Fibroblast of peridontal ligament (primary cell): ENCODE data around the gene IP6K2.
A peak's percentile ranks its signal among the peaks of the same experiment; 100 is the strongest.
"Not testable (repeated sequence)": the region's sequence is repeated elsewhere in the genome, so short reads cannot be mapped to it uniquely, and the experiment has no call there.

Experiments
- DNase-seq: peaks from one replicate; pipeline ENCODE4 v3.0.0-alpha.2; 2010; ENCODE audit errors: extremely low read depth

IP6K2 gene

DNA sequence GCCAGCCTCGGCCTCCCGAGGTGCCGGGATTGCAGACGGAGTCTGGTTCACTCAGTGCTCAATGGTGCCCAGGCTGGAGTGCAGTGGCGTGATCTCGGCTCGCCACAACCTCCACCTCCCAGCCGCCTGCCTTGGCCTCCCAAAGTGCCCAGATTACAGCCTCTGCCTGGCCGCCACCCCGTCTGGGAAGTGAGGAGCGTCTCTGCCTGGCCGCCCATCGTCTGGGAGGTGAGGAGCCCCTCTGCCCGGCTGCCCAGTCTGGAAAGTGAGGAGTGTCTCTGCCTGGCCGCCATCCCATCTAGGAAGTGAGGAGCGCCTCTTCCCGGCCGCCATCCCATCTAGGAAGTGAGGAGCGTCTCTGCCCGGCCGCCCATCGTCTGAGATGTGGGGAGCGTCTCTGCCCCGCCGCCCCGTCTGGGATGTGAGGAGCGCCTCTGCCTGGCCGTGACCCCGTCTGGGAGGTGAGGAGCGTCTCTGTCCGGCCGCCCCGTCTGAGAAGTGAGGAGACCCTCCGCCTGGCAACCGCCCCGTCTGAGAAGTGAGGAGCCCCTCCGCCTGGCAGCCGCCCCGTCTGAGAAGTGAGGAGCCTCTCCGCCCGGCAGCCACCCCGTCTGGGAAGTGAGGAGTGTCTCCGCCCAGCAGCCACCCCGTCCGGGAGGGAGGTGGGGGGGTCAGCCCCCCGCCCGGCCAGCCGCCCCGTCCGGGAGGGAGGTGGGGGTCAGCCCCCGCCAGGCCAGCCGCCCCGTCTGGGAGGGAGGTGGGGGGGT lies 16.9 kb upstream of the IP6K2 start:
- DNase-seq: not testable (repeated sequence)

- no peak for DNase-seq
These were observed 10.5 kb upstream of the IP6K2 start for GRCh38 chr3:48727511-48727910.

GRCh38 chr3:48725185-48725855 lies 8.3 kb upstream of the IP6K2 start:
- DNase-seq: not testable (repeated sequence)

- no peak for DNase-seq
These were observed 6.7 kb upstream of the IP6K2 start for GRCh38 chr3:48723725-48724124.

- not testable (repeated sequence) for DNase-seq
These were observed 6.3 kb upstream of the IP6K2 start for GRCh38 chr3:48723293-48723692.

DNA sequence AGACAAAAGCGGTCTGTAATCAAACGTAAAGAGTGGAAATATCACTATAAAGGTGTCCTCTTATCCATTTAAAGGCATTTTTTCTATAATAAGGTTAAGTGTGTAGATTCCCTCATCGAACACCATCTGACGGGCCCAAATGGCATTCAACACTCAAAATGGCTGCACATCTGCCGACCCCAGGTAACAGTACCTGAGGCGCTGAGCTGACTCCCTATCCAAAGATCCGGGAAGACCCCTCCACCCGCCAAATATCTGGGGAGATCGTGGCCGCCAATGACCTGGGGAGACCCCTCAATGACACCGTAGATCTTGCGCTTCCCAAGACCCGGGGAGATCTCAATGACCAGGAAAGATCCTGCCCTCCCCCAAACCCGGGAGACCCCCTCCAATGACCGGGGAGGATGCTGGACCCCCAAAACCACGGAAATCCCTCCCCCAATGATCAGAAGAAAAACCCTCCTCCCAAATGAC lies 476 bp downstream of the IP6K2 start:
- DNase-seq: no peak

DNA sequence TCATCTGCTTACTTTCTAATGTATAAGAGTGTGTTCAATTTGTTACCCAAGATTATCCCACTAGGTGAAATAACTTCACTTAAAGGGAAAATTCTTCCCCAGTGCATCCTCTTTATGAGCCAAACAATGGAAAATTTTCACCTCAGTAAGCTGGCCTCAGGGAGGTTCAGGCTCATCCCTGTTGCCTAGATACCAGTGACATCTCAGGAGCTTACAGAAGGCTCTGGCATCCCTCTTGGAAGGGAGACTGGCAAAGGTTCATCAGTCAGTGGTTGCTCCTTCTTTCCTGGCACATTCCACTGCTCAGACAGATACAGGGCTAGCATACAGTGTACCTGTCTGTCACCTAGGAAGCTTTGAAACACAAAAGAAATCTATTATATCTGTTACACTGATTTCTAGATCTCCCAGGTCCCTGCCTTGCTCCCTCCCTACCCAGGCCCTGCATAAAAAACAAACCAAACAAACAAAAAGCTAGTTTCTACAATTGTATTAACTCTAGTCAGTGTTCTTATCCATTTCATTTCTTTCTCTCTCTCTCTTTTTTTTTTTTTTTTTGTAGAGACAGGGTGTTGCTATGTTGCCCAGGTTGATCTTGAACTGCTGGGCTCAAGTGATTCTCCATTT lies 1.7 kb downstream of the IP6K2 start:
- DNase-seq: peak; percentile 33

- DNase-seq: no peak
These were observed 5.3 kb downstream of the IP6K2 start for GRCh38 chr3:48711727-48712126.

- DNase-seq: no peak
These were observed 8.0 kb downstream of the IP6K2 start for GRCh38 chr3:48709051-48709461.

- DNase-seq: peak; percentile 85
These were observed 8.5 kb downstream of the IP6K2 start for GRCh38 chr3:48708481-48708889.

DNA sequence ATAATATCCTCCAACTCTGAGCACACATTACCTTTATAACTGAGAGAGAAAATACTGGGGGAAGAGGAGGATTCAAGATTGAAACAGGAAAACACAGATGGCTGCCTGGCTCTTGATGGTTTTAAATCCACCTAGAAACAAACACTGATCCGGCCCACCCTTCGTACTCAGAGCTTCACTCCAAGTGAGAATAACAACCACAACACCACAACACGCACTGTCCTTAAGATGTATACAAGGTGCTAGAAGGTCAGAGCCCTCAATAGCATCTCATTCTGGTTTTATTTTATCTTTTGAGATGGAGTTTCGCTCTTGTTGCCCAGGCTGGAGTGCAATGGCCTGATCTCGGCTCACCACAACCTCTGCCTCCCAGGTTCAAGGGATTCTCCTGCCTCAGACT lies 9.9 kb downstream of the IP6K2 start:
- no peak for DNase-seq

- no peak for DNase-seq
These were observed 14.6 kb downstream of the IP6K2 start for GRCh38 chr3:48702320-48702920.

DNA sequence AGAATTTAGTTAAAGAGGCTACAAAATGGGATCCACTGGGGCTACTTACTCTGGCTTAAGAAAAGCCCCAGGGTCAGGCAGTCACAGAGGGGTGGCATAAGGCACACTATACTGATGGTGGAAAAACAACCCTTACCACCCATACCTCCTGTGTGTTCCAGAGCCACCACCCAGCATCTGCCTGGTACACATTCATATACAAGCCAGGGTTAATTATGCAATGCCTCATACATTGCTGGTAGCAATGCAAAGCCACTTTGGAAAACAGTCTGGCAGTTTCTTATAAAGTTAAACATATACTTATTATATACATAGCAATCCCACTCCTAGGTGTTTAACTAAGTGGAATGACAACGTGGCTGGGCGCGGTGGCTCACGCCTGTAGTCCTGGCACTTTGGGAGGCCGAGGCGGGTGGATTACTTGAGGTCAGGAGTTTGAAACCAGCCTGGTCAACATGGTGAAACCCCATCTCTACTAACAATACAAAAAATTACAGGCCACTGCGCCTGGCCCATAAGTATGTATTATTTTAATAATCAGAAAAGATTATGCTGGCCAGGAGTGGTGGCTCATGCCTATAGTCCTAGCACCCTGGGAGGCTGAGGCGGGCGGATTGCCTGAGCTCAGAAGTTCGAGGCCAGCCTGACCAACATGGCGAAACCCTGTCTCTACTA lies 16.2 kb downstream of the IP6K2 start:
- no peak for DNase-seq

- DNase-seq: no peak
These were observed 18.1 kb downstream of the IP6K2 start for GRCh38 chr3:48698891-48699290.

DNA sequence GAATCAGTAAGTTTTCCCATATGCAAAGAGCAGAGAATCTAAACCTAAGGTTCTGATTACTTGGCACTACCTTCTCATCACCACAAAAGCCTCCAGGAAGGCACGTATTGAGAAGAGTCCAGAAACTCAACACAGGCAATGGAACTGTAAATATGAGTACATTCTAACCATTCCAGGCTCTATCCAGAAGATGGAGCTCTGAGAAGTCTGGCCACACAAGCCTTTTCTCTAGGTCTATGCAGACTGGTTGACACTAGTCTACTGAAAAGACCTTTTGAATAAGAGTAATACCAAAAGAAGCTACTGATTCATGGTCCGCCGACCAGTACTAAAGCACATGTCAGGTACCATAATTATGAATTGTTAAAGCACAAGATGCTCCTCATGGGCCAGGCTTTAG lies 19.1 kb downstream of the IP6K2 start:
- no peak for DNase-seq

DNA sequence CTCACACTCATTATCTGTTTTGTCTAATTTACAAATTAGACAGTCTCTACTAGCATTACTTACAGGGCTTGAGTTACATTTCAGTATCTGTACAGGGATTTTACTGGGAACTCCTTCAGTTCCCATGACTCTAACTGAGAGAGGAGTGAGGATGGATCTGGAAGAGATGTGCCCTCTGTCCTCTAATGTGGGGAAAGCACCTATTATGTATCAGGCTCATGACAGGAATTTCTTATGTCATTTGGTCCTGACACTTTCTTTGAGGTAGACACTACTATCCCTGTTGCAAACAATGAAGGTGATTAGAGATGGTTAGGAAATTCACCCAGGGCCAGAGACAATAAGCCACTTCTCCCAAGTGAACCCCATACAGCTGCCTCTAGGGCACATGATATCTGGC lies 20.4 kb downstream of the IP6K2 start:
- no peak for DNase-seq

DNA sequence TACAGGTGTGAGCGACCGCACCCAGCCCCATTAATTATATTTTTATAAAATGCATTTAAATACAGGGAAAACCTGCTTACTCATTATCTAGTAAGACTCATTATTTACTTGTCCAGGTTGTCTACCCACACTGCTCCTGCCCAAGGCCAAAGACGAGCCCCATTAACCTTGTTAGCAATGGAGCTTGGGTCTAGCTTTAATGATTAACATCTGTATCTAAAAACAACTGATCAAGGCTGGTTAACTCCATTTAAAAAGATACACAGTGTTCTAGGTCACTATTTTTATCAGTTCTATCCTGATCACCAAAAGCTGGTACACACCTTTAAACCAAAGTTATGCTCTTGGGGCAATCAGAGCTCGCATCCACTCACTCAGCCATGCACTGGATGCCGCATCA lies 20.9 kb downstream of the IP6K2 start:
- no peak for DNase-seq

- DNase-seq: no peak
These were observed 21.6 kb downstream of the IP6K2 start for GRCh38 chr3:48695393-48695753.

GRCh38 chr3:48694610-48695392 lies 22.2 kb downstream of the IP6K2 start:
- peak; percentile 87 for DNase-seq

DNA sequence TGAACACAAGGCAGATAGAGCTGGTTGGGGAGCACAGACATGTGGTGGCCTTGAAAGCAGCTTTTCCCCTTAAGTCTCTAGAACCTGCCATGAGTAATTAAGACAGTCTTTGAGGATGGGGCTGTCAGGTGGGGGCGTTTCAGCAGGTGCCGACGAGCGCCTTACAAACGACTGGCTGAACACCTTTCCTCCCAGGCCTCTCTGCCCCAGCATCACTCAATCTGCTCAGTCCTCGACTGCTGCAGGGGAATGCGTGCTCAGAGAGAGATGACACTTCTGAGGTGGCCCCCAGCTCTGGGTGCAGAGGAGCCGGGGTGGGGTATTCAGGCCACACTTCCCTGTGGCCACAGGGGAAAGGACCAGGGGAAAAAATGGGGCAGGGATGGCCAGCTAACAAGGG lies 23.2 kb downstream of the IP6K2 start:
- DNase-seq: no peak

DNA sequence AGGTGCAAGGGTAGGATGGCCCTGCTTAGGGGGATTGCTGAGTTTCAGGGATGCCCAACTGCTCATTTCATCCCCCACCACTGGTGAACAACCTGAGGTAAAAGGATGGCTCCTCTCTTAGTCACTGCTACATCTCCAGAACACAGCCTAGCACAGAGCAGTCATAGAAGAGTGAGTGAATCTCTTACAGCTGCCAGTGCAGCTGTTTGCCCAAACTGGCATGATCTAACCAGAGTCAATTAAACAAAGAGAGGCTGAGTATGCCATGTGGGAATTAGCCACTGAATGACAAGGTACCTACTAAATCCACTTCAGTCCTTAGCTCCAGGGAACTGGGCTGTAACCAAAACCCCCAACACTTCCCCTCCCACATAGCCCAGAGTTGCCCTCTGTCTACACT lies 24.5 kb downstream of the IP6K2 start:
- DNase-seq: no peak
